SU-DHL-6 (cell line): Measurements from ENCODE around the gene BCAS1.

Experiments used
- H2AFZ ChIP-seq: fragments of 200-600 bp; sonication (generic); 2 replicates; pipeline ENCODE4 v1.6.1; 2014; ENCODE audit warnings: low read depth, mild to moderate bottlenecking, moderate library complexity, mixed read lengths, antibody characterized with exemption, low read length; ENCODE audit not compliant: severe bottlenecking
- H3F3A ChIP-seq: fragments of 200-600 bp; shearing (Covaris generic); 2 replicates; pipeline ENCODE4 v1.6.0; 2016; ENCODE audit warnings: antibody characterized with exemption, mild to moderate bottlenecking; ENCODE audit not compliant: insufficient read depth
- H3K27ac ChIP-seq: fragments of 200-600 bp; sonication (generic); 2 replicates; pipeline ENCODE4 v1.5.1; 2016; ENCODE audit warnings: low read depth, mild to moderate bottlenecking, low read length, moderate library complexity, mixed read lengths
- H3K27me3 ChIP-seq: fragments of 200-600 bp; sonication (generic), shearing (Covaris generic); 2 replicates; pipeline ENCODE4 v1.6.0; 2014; ENCODE audit warnings: mild to moderate bottlenecking, low read length
- H3K36me3 ChIP-seq: fragments of 200-600 bp; sonication (generic); 2 replicates; pipeline ENCODE4 v1.6.1; 2014; ENCODE audit warnings: mild to moderate bottlenecking, low read length, mixed read lengths
- H3K4me2 ChIP-seq: fragments of 300-600, 200-600 bp; shearing (Covaris generic), sonication (generic); 2 replicates; pipeline ENCODE4 v1.6.0; 2014; ENCODE audit warnings: low read length, low read depth, mild to moderate bottlenecking; ENCODE audit not compliant: poor library complexity, severe bottlenecking
- H3K4me3 ChIP-seq: fragments of 200-600 bp; sonication (generic); 2 replicates; pipeline ENCODE4 v1.5.1; 2014; ENCODE audit warnings: antibody characterized with exemption, low read length, mild to moderate bottlenecking, mixed read lengths; ENCODE audit not compliant: insufficient read depth, poor library complexity, severe bottlenecking
- H3K79me2 ChIP-seq: fragments of 200-600 bp; sonication (generic); 2 replicates; pipeline ENCODE4 v1.6.1; 2014; ENCODE audit warnings: mild to moderate bottlenecking, low read length, moderate library complexity; ENCODE audit not compliant: insufficient read depth
- H3K9ac ChIP-seq: fragments of 200-600 bp; sonication (generic); 2 replicates; pipeline ENCODE4 v1.7.0; 2014; ENCODE audit warnings: mild to moderate bottlenecking, low read length
- H3K9me2 ChIP-seq: fragments of 200-600 bp; sonication (generic); replicated peaks from 2 replicates; pipeline ENCODE4 v1.6.1; 2014; ENCODE audit warnings: low read length; ENCODE audit not compliant: insufficient read depth
- H3K9me3 ChIP-seq: fragments of 200-600 bp; sonication (generic); 2 replicates; pipeline ENCODE4 v1.6.1; 2014; ENCODE audit warnings: low read length, mixed read lengths; ENCODE audit not compliant: insufficient read depth
- H4K20me1 ChIP-seq: fragments of 200-600 bp; sonication (generic); 2 replicates; pipeline ENCODE4 v1.6.1; 2014; ENCODE audit warnings: low read depth, mild to moderate bottlenecking, antibody characterized with exemption, low read length, moderate library complexity, mixed read lengths
- EZH2phosphoT487 ChIP-seq: fragments of 200-600 bp; sonication (generic), shearing (Covaris generic); conservative IDR thresholded peaks from 2 replicates; pipeline ENCODE4 v1.6.1; 2018; ENCODE audit warnings: mild to moderate bottlenecking, antibody characterized with exemption, low read length, moderate library complexity, mixed read lengths
- TF ChIP-seq, protein P1 (sequence below): fragments of 200-600 bp; sonication (generic); IDR thresholded peaks from one replicate; pipeline ENCODE4 v1.5.1; 2017; ENCODE audit warnings: antibody characterized with exemption, mild to moderate bottlenecking, low read length, moderate library complexity; ENCODE audit not compliant: insufficient read depth, poor library complexity, severe bottlenecking

Gene BCAS1

DNA sequence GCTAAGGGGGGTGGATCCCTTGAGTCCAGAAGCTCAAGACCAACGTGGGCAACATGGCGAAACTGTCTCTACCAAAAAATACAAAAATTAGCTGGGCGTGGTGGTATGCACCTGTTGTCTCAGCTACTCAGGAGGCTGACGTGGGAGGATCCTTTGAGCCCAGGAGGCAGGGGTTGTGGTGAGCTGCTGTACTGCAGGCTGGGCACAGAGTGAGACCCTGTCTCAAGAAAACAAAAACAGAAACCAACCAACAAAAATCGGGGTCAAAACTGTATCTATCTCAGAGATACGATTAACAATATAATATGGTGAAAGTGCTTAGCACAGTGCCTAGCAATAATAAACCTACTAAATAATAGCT lies 20.7 kb upstream of the BCAS1 start:
- no peaks in the 10 kb centered on the region for H4K20me1 ChIP-seq
- no peaks in the 10 kb centered on the region for H3K9me3 ChIP-seq
- no peaks in the 10 kb centered on the region for H3K36me3 ChIP-seq
- H3K4me2 ChIP-seq = no peak overlapping the region
- no peak overlapping the region for H3K4me3 ChIP-seq
- no peak overlapping the region for H3K27ac ChIP-seq
- H3F3A ChIP-seq = no peaks in the 10 kb centered on the region
- H3K9ac ChIP-seq = no peak overlapping the region
- H3K79me2 ChIP-seq = no peaks in the 10 kb centered on the region
- H3K27me3 ChIP-seq = no peaks in the 10 kb centered on the region
- H3K9me2 ChIP-seq = no peaks in the 10 kb centered on the region
- no peak for TF ChIP-seq EZH2phosphoT487
- TF ChIP-seq, protein P1, sequence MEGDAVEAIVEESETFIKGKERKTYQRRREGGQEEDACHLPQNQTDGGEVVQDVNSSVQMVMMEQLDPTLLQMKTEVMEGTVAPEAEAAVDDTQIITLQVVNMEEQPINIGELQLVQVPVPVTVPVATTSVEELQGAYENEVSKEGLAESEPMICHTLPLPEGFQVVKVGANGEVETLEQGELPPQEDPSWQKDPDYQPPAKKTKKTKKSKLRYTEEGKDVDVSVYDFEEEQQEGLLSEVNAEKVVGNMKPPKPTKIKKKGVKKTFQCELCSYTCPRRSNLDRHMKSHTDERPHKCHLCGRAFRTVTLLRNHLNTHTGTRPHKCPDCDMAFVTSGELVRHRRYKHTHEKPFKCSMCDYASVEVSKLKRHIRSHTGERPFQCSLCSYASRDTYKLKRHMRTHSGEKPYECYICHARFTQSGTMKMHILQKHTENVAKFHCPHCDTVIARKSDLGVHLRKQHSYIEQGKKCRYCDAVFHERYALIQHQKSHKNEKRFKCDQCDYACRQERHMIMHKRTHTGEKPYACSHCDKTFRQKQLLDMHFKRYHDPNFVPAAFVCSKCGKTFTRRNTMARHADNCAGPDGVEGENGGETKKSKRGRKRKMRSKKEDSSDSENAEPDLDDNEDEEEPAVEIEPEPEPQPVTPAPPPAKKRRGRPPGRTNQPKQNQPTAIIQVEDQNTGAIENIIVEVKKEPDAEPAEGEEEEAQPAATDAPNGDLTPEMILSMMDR = no peak
- no peak overlapping the region for H2AFZ ChIP-seq

DNA sequence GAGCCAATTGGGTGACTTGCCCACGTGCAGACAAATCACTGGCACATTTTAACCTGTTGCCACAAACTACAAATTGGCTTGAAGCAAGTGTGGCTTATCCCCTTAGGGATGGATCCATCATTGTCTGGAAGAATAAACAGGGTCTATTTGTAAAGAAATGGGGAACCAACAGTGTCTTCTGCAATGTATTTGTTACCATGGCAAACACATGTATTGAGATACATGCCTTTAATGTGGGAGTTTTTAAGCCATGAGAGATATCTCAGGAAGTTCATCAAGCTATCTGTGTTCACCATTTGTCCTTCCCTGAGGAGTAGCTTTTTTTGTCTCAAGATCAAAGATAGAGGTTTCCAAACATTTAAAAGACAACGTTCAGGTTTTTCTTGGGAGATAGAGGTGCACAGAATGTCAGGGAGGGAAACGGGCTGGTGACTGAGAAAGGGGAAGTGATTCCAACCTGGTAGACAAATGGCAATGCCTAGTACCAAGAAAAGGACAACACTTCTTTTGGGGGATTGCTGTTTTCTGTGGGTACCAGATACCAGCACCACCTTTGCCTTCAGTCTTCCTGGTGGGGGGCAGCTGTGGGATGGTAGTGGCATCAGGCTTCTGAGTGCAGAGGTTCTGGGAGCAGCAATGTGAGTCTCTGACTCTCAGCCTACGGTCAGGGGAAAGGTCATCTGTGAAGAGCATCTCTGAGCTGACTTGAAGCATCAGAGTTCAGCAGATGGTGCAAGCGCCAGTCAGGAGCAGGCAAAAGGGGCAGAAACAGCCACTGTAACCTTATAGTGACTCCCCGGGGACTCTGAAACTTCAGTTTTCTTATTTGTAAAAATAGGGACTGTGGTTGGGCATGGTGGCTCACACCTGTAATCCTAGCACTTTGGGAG lies 20.1 kb upstream of the BCAS1 start:
- Histone ChIP-seq H3K4me3 (no peak overlapping the region), H3K36me3 (no peaks in the 10 kb centered on the region), H2AFZ (no peak overlapping the region), H3K27me3 (no peaks in the 10 kb centered on the region), H3K4me2 (no peak overlapping the region), H3K79me2 (no peaks in the 10 kb centered on the region), H3K9me2 (no peaks in the 10 kb centered on the region), H3K27ac (no peak overlapping the region), H3F3A (no peaks in the 10 kb centered on the region), H3K9ac (no peak overlapping the region), H3K9me3 (no peaks in the 10 kb centered on the region), H4K20me1 (no peaks in the 10 kb centered on the region)
- TF ChIP-seq, protein P1 = no peak
- no peak for TF ChIP-seq EZH2phosphoT487

DNA sequence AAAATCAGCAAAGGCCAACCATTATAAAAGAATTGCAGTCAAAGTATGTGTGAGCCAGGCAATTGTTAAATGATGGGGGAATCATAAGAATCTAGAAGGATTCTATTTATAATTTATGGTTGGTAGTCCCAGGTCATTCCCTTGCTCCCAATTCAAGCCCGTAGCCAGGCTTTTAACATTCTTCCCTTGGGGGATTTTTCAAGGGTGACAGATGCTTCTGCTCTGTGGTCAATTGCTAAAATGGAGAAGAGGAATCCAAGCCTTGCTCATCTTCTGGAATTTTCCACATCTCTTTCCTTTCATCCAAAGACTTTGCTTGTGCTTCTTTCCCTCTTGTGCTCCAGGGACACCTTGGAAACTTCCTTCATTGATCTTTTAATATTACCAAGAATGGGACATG lies 18.0 kb upstream of the BCAS1 start:
- Histone ChIP-seq H3K4me2 (no peak overlapping the region), H3K27ac (no peak overlapping the region), H3K79me2 (no peaks in the 10 kb centered on the region), H3K9ac (no peak overlapping the region), H4K20me1 (no peaks in the 10 kb centered on the region), H3F3A (no peaks in the 10 kb centered on the region), H3K36me3 (no peaks in the 10 kb centered on the region), H3K9me2 (no peaks in the 10 kb centered on the region), H3K4me3 (no peak overlapping the region), H2AFZ (no peak overlapping the region), H3K9me3 (no peaks in the 10 kb centered on the region), H3K27me3 (no peaks in the 10 kb centered on the region)
- TF ChIP-seq, protein P1 = no peak
- no peak for TF ChIP-seq EZH2phosphoT487
